Stimulated activated CD4-positive, alpha-beta T cell treated with anti-CD3 and anti-CD28 coated beads, Interleukin-4, amount 100 ng/mL, for 1 hour (primary cell): Measurements from ENCODE around the gene C20orf144.
A peak's percentile ranks its signal among the peaks of the same experiment; 100 is the strongest.

Experiments
- DNase-seq: peaks from one replicate; pipeline ENCODE4 v3.0.0-alpha.2; 2020

The C20orf144 gene

GRCh38 chr20:33677991-33678702 is 16.0 kb downstream of the C20orf144 start:
- DNase-seq: no peak

DNA sequence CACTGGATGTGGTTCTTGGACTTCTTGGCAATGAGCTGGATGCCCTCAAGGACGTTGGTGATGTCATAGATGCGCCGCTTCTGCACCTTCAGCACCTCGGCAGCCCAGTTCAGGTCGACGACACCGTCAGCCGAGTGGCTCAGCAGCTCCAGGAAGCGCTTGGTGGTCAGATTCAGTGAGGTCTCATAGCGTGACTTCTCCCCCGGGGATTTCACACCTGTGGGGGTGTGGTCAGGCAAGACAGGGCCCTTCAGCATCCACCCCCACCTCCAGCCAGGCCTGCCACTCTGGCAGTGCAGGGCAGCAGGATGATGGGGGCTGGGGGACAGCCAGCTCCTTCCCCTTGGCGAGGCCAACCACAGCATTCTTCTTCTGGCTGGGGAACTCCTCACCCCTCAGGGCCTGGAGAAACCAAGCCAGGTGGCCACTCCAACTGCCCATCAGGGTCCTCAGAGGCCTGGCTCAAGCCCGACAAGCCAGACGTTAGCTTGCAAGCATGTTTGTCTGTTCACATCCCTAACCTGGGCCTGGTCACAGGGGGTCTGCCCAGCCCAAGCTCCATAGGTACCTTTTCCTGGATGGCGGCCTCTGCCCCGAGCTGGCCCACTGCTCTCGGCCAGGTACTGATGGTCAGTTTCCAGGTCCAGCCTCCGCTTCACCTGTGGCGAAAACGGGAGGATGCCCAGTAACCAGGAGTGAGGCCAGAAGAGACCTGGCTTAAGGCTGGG is 17.8 kb downstream of the C20orf144 start:
- peak; percentile 20 for DNase-seq

DNA sequence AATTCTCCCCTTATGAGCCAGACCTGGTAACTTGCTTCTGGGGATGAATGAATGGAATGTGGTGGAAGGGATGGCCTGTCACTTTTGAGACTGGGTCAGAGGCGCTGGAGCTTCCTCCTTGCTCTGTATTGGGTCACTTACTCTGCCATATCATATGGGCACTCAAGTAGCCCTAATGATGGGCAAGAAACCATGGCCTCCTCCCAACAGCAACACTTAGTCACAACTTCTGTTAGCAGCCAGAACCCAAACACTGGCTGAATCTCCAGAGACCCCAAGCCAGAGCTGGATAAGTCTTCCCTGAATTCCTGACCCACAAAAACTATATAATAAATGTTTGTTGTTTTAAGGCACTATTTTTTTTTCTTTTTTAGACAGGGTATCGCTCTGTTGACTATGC is 18.6 kb downstream of the C20orf144 start:
- DNase-seq: no peak

DNA sequence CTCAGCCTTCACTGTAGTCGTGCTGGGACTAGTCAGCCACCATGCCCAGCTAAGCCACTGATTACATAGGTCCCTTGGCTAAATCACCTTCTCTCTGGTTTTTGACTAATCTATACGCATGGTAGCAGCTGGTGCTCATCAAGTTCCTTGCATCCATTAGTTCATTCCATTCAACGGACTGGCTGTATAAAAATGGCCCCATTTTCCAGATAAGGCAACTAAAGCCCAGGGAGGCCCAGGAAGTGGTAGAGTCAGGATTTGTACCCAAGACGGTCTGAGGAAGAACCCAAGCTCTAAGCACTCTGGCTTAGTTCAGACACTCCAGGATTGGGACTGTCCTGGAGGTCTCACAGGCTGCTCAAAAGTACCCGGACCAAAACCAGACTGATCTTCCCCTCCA is 19.2 kb downstream of the C20orf144 start:
- no peak for DNase-seq

- DNase-seq: no peak
These were observed 19.7 kb downstream of the C20orf144 start for GRCh38 chr20:33681728-33682353.

- DNase-seq: no peak
These were observed 22.6 kb downstream of the C20orf144 start for GRCh38 chr20:33684533-33685327.

DNA sequence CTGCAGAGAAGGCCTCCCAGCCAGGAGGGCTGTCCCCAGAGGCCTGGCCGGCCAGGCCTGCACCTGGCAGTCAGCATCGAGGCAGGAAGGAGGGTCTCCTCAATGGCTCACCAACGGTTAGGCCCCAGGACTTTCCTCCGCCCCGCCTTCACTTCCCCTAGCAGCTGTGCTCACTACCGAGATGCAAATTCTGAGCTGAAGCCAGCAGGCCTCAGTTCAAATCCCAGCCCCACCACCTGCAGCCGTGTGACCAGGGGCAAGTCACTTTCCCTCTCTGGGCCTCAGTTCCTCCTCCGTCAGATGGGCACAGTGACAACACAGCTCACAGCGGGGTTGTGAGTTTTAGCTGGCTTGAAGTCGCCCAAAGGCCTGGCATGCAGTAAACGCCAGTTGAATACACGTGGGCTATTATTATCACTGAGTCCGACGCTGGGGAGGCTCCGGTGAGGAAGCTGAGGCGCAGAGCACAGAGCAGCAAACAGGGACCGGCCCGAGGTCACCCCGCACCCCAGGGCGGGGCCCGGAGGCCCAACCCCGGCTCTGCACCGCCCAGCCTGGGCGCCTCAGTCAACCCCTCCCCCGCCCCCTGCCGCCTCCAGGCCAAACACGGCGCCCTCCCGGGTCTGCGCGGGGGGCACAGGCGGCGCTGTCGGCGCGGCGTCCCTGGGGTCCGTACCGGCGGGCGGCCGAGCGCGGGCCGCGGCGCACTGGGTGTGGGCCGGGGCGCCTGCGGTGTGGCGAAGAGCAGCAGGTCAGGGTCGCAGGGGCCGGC is 23.4 kb downstream of the C20orf144 start:
- DNase-seq: peak; percentile 66

DNA sequence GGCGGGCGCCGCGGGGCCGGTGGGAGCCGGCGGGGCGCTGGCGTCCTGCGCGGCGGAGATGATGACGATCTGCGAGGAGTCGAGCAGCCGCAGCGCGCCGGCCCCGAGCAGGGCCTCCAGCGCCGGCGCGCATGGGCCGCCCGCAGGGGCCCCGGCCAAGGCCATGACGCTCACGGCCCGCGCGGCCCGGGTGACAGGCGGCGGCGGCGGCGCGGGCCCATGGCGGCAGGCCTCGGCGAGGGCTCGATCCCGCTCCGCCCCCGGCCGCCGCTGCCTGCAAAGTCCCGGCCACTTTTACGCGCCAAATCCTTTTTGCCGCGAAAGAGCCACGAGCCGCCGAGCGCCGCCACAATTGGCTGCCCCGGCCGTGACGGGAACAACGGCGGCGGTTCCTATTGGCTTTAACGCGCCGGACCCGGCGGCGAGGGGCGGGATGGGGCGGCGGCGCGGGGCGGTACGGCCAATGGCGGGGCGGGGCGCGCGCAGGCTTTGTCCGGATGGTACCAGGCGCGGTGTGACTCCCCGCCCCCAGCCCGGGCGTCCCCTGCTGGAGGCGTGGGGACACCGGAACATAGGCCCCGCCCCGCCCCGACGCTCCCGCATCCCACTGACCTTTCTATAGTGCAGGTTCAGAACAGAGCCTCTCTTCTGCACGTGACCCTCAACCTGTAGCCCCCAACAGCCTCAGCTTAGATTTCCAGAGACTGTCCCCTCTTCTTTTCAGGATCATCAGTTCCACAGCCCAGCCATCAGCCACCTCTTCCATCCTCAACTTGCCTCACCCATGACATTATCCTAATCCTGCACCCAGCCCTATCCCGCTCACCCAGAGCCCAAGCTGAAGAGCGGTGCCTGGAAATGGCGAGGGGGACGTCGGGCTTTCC is 24.2 kb downstream of the C20orf144 start, which contains the start of gene E2F1:
Gene E2F1 (minus strand): TSS at position 286 of the 884 bp plus-strand sequence. CDS start 121 bp downstream, at position 165.
- DNase-seq: peak; percentile 95

GRCh38 chr20:33686984-33687366 is 24.8 kb downstream of the C20orf144 start:
- no peak for DNase-seq

DNA sequence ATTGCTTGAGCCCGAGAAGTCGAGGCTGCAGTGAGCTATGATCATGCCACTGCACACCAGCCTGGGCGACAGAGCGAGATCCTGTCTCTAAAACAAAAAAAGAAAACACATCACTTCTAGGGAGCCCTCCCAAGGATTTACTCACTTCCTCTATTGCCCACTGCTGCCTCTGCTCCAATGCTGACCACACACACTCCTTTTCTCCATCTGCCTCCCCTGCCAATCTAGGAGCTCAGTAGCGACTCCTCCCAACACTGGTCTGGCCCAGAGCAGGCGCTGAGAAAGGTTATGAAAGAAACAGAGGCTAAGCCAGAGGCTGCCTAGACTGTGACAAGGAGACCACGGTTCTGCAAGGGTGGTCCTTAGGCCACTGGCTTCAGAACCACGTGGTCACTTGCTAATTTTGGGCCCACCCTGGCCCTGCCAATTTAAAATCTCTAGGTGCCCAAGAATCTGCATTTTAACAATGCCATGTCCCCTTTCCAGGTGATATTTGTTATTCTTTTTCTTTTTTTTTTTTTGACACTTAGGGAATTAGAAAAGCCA is 25.3 kb downstream of the C20orf144 start:
- no peak for DNase-seq

DNA sequence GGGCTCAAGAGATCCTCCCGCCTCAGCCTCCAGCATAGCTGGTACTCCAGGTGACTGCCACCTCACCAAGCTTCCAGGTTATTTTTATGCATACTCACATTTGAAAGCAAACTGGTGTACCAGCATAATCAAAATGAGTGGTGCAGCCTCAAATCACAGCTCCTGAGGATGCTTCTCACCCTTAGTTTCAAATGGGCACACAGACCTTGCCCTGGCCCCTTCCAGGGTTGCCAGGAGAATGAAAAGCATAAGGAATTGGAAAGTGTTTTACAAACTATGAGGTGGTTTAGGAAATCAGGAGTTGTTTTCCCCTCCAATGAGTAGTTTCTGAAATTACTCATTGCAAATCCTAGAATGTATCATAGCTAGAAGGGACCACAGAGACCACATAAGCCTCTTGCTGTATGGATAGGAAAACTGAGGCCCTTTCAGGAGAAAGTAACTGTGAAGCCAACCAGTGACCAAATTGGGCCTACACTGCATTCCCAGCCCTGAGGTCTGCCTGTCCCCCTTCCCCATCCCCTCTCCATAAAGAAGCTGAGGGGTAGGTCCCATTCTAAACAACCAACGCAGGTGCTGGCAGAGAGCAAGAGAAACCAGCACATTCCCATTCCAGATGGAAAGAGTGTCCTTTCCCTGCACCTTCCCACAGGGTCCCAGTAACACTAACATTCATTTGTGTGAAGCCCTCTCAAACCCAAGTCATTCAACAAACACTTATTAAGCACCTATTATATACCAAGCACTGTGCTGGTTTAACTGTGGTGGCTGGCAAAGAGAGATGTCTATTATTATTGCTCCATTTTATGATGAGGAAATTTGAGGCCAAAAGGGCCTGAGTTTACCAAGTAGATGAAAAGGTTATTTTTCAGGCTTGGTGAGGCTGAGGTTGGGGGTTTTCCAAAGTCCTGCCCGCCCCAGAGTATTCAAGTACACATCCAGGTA is 26.1 kb downstream of the C20orf144 start:
- no peak for DNase-seq

GRCh38 chr20:33688938-33689424 is 26.9 kb downstream of the C20orf144 start:
- no peak for DNase-seq

DNA sequence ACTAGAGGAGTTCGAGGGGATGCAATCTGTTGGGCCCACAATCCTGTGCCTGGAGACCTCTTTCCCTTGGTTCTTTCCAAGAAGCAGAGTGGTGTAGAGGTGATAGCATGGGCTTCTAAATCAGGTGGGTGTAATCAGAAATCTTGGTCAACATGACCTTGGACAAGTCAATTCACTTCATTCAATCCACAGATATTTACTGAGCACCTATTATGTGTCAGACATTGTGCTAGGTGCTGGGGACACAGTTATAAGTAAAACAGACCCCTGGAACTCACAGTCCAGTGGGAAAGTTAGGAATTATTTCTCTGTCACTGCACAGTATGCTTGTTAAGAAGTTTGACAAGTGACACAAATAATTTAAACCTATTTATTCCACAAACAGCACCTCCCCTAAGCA is 27.4 kb downstream of the C20orf144 start:
- DNase-seq: no peak

GRCh38 chr20:33689973-33690372 is 27.8 kb downstream of the C20orf144 start:
- DNase-seq: peak; percentile 34

DNA sequence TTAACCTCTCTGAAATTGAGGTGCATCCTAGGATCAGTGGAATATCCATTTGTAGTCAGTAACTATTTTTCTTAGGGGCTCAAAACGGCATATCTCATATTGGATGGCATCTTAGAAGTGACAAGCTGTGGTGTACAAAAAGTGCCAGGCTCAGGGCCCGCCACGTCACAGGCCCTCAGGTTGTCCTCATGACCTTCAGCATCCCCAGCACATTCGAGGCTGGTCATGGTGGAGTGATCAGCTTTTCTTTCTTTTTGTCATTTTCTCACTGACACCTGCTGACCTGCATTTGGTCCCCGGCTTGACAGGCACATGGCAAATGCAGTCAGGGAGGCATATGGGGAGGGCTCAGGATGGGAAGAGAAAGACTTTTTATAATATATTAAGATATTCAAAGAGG is 31.2 kb downstream of the C20orf144 start:
- DNase-seq: no peak

DNA sequence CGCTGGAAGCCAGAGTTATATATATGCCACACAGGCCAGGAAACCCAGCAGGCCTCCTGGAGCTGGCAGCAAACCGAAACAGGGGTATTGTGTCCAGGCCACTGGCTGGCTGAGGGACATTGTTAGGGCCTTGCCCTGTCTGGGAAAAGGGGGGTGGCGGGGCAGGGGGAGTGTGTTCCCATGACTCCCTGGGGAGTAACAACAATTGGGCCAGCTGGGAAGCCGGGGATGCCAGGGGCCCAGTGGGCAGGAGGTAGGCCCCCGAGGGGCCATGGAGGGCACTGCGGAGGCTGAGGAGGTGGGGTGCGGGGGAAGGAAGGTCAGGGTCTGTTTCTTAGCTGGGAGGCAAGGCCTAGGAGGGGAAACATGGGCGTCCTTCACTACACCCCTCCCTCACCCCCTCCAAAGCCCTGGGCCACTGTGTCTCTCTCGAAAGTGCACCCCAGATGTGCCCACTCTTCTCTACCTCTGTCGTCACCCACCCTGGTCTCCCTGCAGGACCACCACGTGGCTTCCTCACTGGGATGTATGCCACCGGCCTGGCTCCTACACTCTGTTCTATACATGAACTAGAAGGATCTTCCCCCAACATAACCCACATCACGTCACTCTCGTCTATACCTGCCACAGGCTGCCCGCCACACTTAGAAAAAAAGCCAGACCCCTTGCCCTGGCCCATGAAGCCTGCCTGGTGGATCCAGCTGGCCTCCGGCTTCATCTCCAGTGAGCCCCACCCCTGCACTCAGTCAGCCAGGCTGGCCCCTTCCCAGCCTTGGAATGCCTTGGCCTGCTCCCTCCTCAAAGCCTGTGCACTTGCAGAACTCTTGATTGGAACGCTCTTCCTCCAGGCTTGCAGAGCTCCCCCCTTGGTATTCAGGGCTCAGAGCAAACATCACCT is 31.9 kb downstream of the C20orf144 start:
- no peak for DNase-seq

- DNase-seq: no peak
These were observed 32.5 kb downstream of the C20orf144 start for GRCh38 chr20:33694639-33695012.

- no peak for DNase-seq
These were observed 34.3 kb downstream of the C20orf144 start for GRCh38 chr20:33696448-33696847.

DNA sequence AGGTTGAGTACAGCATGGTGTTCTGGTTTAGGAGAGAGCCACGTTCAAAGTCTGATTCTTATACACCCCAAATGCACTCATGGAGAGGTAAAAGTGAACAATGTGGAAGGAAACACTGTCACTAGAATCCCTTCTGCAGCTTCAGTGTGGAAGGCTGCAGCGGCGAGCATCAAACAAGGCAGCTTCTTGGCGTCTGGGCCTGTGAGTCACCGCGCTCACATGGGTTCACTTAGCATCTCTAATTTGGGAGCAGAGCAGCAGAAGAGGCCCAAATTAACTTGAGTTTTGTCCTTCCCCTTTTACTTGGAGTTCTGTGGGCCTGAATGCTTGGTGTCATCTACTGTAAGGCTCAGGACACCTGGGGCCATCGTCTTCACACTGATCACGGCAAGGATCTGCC is 35.0 kb downstream of the C20orf144 start:
- no peak for DNase-seq
